Activated T-cell treated with anti-CD3 and anti-CD28 coated beads, Interleukin-2, amount 50 U/mL, for 1 hour (primary cell): ENCODE results near the gene L2HGDH.

Experiments used
- DNase-seq: peaks from one replicate; pipeline ENCODE4 v3.0.0-alpha.2; 2020

L2HGDH gene

DNA sequence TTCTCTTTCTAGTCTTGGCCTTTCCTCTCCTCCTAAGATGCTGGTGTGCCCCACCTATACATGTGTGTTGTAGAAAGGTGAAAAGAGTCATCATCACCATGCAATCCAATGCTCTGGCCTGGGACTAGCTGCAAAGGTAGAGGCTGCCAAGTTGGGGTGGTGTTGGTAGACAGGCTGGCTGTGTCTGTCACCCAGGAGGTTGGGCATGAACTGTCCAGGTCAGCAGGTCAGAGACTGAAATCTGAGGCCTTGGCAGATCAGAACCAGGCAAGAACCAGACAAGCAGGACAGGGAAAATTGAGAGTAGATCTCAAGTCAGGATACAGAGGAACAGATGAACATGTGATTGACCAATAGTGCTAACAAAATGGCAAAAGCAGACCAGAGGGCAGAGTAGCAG is 26.2 kb downstream of the L2HGDH start:
- DNase-seq = no peak

DNA sequence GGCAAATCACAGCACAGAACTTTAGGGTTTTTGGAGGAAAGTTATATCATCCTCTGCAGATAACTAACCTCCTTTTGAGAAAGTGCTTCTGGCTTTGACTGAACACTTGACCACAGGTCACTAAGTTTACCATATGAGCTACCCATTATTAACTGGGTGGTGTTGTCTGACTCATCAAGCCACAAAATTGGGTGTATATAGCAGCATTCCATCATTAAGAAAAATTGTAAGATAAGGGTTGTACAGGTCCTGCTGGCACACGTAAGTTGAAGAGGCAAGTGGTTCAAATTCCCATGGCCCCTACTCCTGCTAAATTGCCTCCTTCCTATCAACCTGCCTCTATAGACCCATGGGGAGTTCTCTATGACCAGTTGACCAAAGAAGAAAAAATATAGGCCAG is 39.5 kb downstream of the L2HGDH start:
- no peak for DNase-seq

DNA sequence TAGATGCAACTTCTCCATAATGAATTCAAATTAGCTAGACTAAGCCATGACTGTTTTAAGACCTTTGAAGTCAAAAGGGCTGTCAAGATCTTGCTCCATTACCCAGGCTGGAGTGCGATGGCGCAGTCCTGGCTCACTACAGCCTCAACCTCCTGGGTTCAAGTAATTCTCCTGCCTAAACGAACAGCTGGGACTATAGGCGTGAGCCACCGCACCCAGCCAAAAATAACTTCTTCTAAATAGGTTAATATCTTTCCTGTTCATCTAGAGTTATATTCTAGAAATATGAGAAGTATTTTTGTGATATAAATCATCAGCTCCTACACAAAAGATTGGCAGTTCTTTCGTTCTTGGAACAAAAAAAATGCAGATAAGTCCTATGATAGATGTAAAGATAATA is 41.1 kb downstream of the L2HGDH start:
- no peak for DNase-seq

DNA sequence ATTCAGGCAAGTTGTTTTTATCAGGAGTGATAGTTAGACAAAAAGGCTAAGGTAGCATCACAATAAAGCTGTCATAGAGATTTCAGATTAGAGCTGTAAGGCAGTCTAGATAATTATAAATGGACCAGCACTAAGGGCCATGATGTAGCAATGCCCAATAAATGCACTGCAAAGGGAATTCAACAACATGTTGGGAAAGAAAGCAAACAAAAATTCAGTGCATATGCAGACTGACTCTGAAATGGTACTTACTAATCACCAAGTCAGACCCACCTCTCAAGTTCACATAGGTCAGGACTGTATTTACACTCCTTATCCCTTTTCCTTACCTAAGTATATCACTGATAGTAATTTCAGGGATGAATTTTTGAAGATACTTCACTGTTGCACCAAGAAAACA is 47.0 kb downstream of the L2HGDH start:
- DNase-seq = no peak

DNA sequence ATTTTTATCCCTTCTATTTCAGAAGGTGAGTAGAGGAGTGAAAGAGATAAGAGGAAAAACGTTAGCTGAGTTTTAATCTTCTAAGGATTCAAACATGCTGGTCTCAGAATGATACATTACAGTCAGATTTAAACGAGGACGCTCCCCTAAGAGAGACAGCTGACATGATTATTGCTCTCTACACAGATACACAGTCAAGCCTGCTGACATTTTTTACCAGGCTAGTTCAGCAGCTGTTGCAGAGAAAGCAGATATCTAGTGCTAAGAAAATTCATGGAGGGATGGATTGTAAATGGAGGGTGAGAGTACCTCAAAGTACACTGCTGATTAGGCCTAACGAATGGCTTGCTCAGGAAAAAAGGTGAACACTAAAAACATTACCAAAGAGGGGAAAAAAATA is 48.7 kb downstream of the L2HGDH start:
- no peak for DNase-seq

DNA sequence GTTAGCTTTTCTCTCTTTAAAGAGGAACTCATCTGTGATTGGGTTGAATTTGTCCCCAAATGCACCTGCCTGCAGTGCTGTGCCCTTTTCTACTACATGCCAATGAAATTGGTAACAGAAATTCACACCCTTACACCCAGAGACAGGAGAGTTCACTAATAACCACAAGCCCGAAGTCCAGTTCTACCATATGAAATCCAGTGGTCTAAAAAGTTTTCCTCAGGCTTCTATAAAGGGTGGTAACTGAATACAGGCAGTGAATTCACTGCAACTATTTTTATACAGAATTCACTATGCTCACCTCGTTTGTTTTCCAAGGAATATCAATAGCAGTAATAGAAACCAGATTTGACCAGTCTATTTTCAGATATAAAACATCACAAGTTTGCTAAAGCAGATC is 49.2 kb downstream of the L2HGDH start:
- DNase-seq = no peak

DNA sequence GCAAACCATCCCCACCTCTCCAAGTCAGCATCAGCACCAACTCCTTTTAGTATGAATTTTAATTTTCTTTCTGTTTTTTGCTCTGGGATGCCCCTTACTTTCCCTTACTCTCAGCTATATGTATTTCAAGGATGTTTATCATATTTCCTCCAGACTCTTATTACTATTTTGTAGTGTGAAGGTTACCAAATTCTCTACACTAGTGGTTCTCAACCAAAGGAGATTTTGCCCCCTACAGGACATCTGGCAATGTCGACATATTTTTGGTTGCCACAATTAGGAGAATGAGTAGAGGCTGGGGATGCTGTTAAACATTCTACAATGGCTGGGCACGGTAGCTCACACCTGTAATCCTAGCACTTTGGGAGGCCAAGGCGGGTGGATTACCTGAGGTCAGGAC is 51.5 kb downstream of the L2HGDH start:
- no peak for DNase-seq

DNA sequence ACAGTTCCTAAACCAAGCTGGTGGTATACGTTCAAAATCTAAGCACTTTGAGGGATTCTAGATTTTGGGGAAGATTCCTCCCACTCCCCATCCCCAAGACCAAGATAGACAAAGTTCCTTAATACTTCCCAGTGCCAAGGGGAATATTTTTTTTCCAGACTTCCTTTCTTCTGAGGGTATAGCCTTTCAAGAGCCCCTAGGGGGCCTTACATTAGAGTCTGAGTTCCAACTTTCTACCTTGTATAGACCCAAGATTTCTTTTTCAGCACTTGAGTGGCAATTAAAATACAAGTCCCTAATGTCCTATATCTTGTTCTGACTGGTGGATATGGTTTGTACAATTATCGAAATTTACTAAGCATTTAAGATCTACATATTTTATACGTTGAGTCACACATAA is 52.0 kb downstream of the L2HGDH start:
- DNase-seq = no peak

DNA sequence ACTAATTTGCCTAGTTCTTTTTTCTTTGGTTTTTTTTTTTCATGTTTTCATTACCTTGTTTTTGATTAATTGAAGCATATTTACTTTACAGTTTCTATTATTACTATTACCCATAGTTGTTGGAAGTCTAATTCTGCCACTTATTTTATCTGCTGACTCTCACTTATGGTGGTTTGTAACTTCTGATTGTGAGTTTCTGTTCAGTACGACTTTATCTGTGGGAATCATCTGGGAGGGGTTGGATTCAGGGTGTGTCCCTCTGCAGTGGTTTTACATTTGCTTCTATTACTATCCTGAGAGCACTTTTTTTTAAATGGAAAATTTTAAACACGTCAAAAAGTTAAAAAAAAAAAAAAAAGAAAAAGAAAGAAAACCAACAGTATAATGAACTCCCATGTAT is 54.3 kb downstream of the L2HGDH start:
- no peak for DNase-seq

DNA sequence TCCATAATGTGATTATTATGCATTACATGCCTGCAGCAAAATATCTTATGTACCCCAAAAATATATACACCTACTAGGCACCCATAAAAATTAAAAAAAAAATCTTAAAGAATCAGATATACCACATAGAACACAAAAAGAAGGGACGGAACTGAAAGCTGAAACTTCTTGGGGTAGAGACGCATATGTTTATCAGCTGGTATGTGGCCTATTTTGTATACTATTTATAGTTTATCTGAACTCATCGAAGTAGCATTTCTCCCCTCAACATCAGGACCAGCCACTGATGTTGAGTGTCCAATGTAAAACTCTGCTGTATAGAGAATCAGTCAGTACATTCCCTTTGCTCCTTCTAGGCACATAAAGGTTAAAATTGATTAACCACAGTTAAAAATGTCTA is 57.8 kb downstream of the L2HGDH start:
- DNase-seq = no peak

DNA sequence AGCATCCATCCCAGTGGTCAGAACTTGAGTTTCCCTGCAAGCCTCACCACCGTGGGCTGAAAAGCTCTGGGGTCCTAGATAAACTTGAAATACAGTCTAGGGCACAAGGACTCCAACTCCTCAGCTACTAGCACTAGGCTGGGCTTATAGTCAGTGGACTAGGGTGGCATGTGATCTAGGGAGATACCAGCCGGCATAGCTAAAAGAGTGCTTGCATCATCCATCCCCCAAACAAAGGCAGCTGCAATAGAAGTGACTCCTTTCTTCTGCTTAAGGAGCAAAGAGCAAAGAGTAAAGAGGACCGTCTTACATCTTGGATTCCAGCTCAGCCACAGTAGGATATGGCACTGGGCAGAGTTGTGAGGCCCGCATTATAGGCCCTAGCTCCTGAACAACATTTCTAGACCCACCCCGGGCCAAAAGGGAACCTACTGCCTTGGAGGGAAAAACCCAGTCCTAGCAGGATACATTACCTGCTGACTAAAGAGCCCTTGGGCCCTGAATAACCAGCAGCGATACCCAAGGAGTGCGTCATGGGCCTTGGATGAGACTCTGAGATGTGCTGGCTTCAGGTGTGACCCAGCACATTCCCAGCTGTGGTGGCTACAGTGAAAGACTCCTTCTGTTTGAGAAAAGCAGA is 62.8 kb downstream of the L2HGDH start:
- DNase-seq = no peak

DNA sequence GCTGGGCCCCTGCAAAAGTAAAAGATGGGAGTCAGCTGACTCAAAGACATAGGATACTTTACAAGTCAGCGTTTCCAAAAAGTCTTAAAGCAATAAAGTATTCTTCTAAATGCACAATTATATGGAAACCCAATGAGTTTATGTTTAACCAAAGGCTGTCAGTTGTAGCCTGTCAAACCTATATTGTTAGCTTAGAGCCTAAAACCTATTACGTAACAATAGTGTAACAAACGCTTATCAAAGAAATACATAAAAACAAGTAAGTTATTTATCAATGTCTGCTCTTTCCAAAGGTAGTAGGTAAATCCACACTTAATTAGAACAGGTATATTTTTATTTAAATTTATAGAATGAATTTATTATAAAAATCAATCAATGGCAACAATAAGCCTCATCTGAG is 64.8 kb downstream of the L2HGDH start:
- DNase-seq = no peak

DNA sequence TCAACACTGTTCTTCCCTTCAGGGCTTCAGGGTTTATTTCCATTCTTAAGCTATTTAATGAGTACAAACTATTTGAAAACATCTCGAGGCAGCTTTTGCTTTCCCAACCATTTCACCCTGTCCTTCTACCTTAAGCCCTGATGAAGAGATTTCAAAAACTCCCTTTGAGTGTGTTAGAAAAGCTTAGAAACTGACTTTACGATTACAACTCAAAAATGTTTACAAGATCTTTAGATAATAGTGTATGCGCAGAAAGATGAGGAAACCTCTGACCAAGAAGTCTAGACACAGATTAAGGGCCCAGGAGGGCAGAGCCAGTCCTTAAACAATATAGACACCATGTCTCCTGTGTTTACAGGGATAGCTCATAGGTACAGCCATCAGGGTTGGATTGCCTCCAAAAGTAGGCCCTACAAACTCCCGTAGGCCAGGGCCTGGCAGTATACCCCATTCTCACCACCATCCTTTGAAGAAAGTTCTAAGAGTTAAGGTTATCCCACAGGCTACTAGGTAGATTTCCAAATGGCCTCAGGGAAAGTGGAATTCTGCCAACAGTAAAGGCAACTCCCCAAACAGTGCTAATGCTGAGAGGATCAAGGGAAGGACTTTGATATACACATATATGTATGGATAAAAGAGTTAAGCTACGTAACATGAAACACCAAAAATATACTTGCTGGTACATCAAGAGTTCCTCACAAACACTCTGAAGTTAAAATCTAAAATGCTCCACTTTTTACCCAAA is 69.3 kb downstream of the L2HGDH start:
- no peak for DNase-seq

DNA sequence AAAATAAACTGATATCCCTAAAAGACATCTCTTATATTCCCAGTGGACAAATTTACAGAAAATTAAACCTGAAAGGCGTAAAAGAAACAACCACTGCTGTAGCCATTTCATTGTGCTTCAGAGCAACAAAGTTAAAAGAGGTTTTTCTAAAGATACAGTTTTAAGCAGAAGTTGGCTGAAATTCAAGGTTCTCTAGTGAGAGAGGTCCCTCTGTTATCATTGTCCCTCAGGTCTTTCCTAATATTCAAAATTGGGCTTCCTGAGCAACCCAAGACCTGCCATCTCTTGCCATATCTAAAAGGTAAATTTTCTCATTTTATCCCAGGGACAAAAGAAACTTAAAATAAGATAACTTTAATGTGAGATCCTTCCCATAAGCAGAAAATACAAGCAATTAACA is 69.9 kb downstream of the L2HGDH start:
- DNase-seq = no peak

DNA sequence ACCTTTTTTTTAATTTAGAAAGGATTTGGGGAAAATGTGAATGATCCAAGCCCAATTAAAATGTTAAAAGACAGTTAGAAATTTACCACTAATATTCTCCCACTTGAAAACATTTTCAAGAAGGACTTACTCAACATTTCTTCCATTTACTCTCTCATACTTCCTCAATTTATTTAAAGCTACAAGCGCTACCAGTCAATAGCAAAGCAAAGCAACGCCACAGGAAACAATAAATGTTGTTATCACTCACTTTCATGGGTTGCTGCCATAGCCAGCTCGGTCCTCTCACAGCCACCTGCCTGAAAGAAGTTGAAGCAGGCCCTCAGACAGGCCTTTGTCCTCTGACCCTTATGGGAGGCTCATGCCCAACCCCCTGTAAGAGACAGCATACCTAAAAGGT is 74.6 kb downstream of the L2HGDH start:
- DNase-seq = no peak

DNA sequence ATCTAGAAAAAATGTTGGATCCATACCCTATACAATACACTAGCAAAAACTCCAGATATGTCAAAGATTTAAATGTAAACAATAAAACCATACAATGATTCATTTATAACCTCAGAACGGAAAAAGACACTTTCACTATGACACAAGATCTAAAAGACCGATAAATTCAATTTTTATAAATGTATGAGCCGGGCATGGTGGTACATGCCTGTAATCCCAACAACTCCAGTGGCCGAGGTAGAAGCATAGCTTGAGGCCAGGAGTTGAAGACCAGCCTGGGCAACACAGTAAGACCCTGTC is 78.1 kb downstream of the L2HGDH start:
- DNase-seq = no peak

DNA sequence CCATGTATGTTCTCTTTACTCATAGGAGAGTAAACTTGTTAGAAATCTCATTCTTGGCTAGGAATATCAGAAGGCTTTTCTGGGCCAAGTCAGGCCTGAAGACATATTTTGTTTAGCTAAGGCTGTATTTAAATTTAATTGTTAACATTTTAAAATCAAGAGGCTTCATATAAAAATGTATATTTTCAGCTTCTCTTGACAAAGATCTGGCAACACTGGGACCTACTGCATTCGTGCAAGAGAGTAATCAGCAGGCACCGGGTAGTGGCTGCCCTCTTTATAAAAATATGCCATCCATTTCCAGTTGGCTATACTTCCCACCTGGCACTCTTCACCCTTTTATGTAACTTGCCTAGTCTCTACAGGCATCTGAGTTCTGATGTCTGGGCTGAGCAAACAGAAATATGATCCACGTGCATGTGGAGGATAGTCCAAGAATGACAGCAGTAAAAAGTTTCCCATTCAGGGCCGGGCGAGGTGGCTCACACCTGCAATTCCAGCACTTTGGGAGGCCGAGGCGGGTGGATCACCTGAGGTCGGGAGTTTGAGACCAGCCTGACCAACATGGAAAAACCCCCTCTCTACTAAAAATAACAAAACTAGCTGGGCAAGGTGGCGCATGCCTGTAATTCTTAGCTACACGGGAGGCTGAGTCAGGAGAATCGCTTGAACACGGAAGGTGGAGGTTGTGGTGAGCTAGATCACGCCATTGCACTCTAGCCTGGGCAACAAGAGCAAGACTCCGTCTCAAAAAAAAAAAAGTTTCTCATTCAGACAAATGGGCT is 78.7 kb downstream of the L2HGDH start:
- DNase-seq = no peak

DNA sequence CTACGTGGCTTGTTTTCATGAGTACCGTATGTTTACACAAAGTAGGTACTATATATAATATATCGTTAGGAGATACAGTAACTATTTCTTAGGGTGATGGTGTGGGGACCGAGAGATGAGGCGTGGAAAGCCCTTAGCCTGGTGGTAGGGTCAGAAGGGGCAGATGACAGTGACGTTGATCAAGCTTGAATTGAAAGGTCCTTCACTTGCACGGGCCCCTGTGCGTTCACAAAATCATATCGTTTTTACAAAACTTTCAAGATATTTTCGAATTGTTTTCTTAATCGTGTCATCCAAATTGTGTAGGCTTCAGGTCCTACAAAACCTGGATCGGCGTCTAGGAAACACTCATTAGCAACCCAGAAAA is 79.8 kb downstream of the L2HGDH start:
- DNase-seq = no peak

DNA sequence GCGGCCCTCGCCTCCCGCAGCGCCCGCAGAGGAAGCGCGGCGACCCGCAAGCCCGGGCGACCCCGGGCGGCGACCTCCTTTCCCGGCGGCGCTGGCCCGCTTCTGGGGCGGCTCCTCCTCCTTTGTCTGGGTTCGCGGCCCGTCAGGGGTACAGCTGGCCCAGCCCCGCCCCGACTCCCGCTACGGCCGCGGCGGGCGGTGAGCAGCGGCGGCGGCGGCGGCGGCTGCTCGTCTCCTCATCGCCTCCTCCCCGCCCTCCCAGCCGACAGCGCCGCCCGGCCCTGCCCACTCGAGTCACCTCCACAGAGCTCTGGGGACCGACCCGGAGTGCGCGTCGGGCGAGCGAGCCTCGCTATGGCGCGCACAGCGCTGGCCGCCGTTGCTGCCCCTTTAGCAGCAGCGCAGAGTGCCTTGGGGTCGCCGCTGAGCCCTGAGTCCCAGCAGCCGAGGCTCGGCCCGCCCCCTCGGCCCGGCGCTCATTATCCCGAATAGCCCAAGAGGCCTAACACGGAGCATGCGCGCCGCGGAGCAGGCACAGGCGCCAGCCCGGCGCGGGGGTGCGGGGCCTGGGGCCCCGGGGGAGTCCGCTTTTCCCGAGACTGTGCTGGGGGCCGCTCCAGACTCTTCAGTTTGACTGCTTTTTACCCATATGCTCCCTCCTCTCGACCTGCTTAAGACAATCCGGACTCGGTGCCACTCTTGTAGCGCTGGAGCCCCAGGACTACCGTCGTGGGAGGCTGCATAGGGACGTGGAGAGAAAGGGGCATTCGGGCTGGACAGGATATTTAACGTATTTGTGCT is 80.4 kb downstream of the L2HGDH start, which contains the start of gene SOS2:
Gene SOS2 (minus strand): TSS at position 104 of the 801 bp plus-strand sequence. CDS start 295 bp downstream, outside the sequence.
- peak; percentile 85 for DNase-seq

DNA sequence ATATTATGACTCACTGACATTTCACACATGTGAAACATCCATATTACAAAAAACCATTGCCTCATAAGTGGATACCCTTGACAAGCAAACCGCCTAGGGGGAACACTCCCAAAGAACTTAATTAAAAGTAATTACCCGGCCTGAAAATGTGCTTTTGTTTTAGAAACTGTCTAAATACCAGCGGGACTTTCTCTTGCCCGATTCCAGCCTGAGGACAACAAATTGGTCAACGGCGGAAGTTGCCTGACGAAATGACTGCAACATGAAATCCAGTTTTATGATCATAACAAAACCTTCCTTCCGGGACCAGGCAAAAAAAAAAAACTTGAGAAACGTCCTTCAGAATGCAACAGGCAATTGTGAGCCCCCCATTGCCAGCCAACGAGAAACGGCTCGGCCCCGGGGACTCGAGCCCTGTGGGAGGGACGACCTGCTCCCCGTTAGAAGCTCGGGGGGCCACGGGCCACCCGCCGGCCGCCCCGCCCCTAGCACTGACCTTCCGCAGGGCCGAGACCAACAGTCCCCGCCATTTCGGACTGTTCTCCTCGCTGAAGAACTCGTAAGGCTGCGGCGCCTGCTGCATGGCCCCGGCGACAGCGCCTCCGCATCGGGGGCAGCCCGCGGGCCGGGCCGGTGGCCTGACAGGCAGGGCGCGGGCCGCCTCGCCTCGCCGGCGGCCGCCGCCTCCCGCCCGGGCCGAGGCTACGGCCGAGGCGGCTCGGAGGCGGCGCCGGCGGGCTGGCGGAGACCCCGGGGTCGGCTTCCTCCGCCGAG is 81.1 kb downstream of the L2HGDH start:
- DNase-seq = peak; percentile 44

DNA sequence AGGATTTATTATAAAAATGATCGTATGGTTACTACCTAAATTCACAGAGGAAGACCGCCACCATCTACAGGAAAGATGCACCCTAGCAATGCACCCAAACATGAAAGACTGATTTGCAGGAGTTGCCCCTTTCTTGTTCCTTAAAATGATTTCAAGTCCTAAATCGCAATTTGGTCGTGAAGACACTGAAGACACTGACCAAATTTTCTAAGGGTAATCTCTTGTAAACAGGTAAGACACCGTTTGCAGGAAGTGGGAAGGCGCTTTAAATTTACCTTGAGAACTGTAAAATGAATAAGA is 81.7 kb downstream of the L2HGDH start:
- DNase-seq = no peak

DNA sequence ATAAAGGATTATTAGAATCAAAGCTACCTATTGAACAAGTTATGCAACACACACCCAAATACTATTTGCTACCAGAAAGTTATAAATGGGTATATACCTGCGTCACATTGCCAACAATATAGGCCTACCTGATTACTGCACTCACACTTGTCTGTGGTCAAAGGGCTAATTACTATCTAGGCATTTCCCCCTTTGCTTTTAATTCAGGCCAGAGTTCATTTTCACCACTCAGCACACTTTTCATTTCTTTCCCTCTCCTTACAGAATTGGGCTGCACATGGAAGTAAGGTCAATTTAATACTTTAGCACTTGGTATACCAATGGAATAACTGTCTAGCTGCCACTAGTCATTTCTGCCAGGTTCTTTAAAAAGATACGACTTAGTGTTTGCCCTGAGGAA is 82.3 kb downstream of the L2HGDH start:
- no peak for DNase-seq

DNA sequence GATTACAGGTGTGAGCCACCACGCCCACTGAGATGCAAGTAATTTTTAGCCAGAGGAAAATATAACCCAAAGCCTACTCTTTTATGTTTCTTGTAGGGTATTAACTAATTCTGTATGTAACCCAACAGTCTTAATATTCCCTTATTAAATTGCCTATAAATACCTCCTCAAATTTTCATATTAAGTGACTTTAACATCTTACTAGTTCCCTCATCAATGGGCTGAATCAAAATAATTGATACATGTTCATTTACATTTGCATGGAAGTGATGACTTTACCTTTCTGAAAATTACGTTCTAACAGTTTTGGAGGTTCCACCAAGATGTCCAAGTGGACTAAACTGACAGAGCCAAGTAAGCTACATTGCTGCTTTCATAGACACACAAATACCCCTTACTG is 83.7 kb downstream of the L2HGDH start:
- no peak for DNase-seq
